Measurements from ENCODE around the gene NRM. TPM values are rescaled to one million over a fixed set of nuclear protein-coding genes. Genes with fewer than 3 reads are reported as not detected.

NRM gene
- total and polyA plus RNA-seq, 2 of the 13 experiments (the other 11 are each of a cell fraction or from before 2014, with no cell fraction given): 12.5 to 16.0 TPM

GRCh38 chr6:30647242-30648116 is 43.3 kb downstream of the NRM start (continued):
- TF ChIP-seq HOXD1 (CRISPR knock-in tag; IDR thresholded peaks at IDR 0.05) (peak; percentile 86), KDM3A (CRISPR knock-in tag; IDR thresholded peaks at IDR 0.05; ENCODE audit: low read depth) (peak; percentile 96), BORCS8-MEF2B (CRISPR knock-in tag; IDR thresholded peaks at IDR 0.05) (peak; percentile 93), ZNF207 (IDR thresholded peaks at IDR 0.05; ENCODE audit: borderline replicate concordance) (no peak), ZC3H4 (CRISPR knock-in tag; IDR thresholded peaks at IDR 0.05; ENCODE audit: borderline replicate concordance) (no peak), ZBTB37 (CRISPR knock-in tag; IDR thresholded peaks at IDR 0.05) (no peak), FOXP1 (IDR thresholded peaks at IDR 0.05) (no peak), FOXP1 (CRISPR knock-in tag; IDR thresholded peaks at IDR 0.05) (peak; percentile 11; the same call in 1 of the 2 replicates), BRF2 (CRISPR knock-in tag; IDR thresholded peaks at IDR 0.05) (0 out of 2 replicates have a peak, but pooled peaks have one; percentile 57), SRF (IDR thresholded peaks at IDR 0.05; ENCODE audit: low read depth, low read length) (no peak), ZNF670 (CRISPR knock-in tag; IDR thresholded peaks at IDR 0.05; ENCODE audit: borderline replicate concordance) (peak; percentile 71; the same call in 1 of the 2 replicates), ZNF580 (CRISPR knock-in tag; IDR thresholded peaks at IDR 0.05; ENCODE audit: borderline replicate concordance, low read depth) (peak; percentile 89; the same call in 1 of the 2 replicates), ZBTB10 (CRISPR knock-in tag; IDR thresholded peaks at IDR 0.05; ENCODE audit: borderline replicate concordance) (peak; percentile 89), SMARCE1 (IDR thresholded peaks at IDR 0.05; ENCODE audit: borderline replicate concordance) (no peak), TEF (CRISPR knock-in tag; IDR thresholded peaks at IDR 0.05) (peak; percentile 35; the same call in 1 of the 2 replicates), ZNF180 (CRISPR knock-in tag; IDR thresholded peaks at IDR 0.05; ENCODE audit: borderline replicate concordance, low read depth) (no peak), SIX1 (CRISPR knock-in tag; IDR thresholded peaks at IDR 0.05; ENCODE audit: borderline replicate concordance) (peak; percentile 18; the same call in 1 of the 2 replicates), NR1H2 (CRISPR knock-in tag; IDR thresholded peaks at IDR 0.05; ENCODE audit: borderline replicate concordance, low read depth) (peak; percentile 87; the same call in 1 of the 2 replicates), SP4 (CRISPR knock-in tag; IDR thresholded peaks at IDR 0.05) (peak; percentile 91), ZFP91 (CRISPR knock-in tag; IDR thresholded peaks at IDR 0.05; ENCODE audit: borderline replicate concordance) (peak; percentile 97), FOSL2 (CRISPR knock-in tag; IDR thresholded peaks at IDR 0.05) (peak; percentile 54)

All from HepG2 (cell line).